ENCODE results near the gene RIMKLA.

The RIMKLA gene

GRCh38 chr1:42429603-42430002 is 49.0 kb downstream of the RIMKLA start:
- no peak for DNase-seq (ENCODE audit: insufficient read length, low spot score)
- FAIRE-seq = no peak

DNA sequence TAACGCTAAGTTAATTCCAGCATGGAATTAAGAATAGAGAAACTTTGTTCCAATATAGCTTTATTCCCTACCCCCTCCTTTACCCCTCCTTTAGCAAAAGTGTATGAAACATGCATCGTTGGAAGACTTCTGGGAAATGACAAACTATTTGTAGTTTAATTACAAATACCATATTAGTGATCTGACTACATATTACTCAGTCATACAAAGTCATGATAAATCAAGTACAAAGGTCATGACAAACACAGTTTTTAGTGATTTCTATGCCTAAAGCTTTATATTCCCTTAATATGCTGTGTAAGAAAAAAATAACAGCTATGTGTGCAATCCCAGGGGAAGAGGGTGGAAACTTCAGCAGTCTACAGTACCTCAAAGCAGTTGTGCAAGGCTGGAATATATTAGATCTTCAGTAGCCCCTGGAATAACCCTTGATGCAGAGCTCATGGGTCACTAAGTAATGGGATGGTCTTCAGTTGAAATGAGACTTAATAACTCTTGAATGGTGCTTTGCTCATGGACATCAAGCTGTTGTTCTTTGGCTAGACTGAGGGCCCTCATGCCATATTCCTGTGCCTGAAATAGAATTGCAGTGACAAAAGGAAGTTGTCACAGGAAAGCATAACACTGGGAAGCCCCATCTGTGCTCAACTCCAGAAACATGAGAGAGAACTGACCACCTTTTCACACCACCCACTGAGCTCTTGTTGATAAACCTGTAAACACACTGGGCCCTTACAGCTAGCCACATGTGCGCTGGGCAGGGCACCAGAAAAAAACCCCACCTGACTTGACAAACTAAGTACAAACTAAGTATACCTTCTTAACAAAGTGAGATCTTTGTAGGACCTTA is 49.9 kb downstream of the RIMKLA start:
- FAIRE-seq (no peak), DNase-seq (ENCODE audit: insufficient read length, low spot score) (no peak)
- TF ChIP-seq, protein P1, sequence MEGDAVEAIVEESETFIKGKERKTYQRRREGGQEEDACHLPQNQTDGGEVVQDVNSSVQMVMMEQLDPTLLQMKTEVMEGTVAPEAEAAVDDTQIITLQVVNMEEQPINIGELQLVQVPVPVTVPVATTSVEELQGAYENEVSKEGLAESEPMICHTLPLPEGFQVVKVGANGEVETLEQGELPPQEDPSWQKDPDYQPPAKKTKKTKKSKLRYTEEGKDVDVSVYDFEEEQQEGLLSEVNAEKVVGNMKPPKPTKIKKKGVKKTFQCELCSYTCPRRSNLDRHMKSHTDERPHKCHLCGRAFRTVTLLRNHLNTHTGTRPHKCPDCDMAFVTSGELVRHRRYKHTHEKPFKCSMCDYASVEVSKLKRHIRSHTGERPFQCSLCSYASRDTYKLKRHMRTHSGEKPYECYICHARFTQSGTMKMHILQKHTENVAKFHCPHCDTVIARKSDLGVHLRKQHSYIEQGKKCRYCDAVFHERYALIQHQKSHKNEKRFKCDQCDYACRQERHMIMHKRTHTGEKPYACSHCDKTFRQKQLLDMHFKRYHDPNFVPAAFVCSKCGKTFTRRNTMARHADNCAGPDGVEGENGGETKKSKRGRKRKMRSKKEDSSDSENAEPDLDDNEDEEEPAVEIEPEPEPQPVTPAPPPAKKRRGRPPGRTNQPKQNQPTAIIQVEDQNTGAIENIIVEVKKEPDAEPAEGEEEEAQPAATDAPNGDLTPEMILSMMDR (IDR thresholded peaks at IDR 0.05; ENCODE audit: insufficient read depth, missing control alignments) = no peak

More at GRCh38 chr1:42429603-42430002, 49.0 kb downstream of the RIMKLA start:
- TF ChIP-seq, protein P1 (IDR thresholded peaks at IDR 0.05; ENCODE audit: insufficient read depth, missing control alignments) = no peak

- DNase-seq (ENCODE audit: insufficient read length, low spot score) (no peak), FAIRE-seq (no peak)
- TF ChIP-seq, protein P1 (IDR thresholded peaks at IDR 0.05; ENCODE audit: insufficient read depth, missing control alignments) = no peak
Measured at GRCh38 chr1:42431514-42431913, 50.9 kb downstream of the RIMKLA start.

GRCh38 chr1:42432714-42433113 is 52.1 kb downstream of the RIMKLA start:
- no peak for FAIRE-seq
- no peak for DNase-seq (ENCODE audit: insufficient read length, low spot score)

GRCh38 chr1:42433369-42433768 is 52.8 kb downstream of the RIMKLA start:
- FAIRE-seq (no peak), DNase-seq (ENCODE audit: insufficient read length, low spot score) (no peak)
- TF ChIP-seq, protein P1 (IDR thresholded peaks at IDR 0.05; ENCODE audit: insufficient read depth, missing control alignments) = no peak

More at GRCh38 chr1:42432714-42433113, 52.1 kb downstream of the RIMKLA start:
- TF ChIP-seq, protein P1 (IDR thresholded peaks at IDR 0.05; ENCODE audit: insufficient read depth, missing control alignments) = no peak

- DNase-seq (ENCODE audit: insufficient read length, low spot score) = no peak
- FAIRE-seq = no peak
- TF ChIP-seq, protein P1 (IDR thresholded peaks at IDR 0.05; ENCODE audit: insufficient read depth, missing control alignments) = no peak
Measured at GRCh38 chr1:42434340-42434739, 53.7 kb downstream of the RIMKLA start.

DNA sequence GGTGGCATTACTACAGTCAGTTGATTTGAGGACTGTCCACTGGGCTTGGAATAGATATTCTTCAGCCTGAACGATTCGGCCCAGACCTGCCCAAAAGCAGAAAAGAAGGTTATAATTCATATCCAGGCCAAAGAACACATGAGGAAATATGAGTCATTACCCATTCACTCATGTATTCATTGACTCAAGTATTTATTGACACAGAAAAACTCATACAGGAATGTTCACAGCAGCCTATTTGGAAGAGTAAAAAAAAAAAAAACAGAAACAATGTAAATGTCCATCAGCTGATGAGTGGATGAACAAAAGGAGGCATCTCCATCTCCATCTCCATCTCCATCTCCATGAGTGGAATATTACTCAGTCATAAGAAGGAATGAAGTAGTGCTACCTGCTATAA is 59.3 kb downstream of the RIMKLA start:
- FAIRE-seq = no peak
- DNase-seq (ENCODE audit: insufficient read length, low spot score) = no peak
- TF ChIP-seq, protein P1 (IDR thresholded peaks at IDR 0.05; ENCODE audit: insufficient read depth, missing control alignments) = no peak

Measured in D721Med (cell line).